ENCODE measurements around the gene RNF183.
"Not testable (repeated sequence)": the region's sequence is repeated elsewhere in the genome, so short reads cannot be mapped to it uniquely, and the experiment has no call there.

Gene RNF183

GRCh38 chr9:113316030-113316429 lies 12.9 kb upstream of the RNF183 start:
- no peak for DNase-seq (ENCODE audit: low spot score)

DNA sequence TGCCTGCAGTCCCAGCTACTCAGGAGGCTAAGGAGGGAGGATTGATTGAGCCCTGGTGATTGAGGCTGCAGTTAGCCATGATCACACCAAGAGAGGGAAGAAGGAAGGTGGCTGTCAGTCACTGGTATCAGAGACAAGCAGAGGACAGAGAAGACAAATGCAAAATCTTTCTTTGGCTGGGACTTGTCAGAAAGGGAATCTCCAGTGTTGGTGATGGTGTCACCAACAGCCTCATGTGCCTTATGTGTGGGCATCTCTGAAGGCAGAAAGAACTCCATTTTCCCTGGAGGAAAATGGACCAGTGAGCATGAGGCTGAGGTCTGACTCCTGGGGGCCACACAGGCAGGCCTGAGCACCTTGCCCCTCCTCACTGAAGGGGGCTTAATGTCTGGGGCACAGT lies 12.1 kb upstream of the RNF183 start:
- no peak for DNase-seq (ENCODE audit: low spot score)

DNA sequence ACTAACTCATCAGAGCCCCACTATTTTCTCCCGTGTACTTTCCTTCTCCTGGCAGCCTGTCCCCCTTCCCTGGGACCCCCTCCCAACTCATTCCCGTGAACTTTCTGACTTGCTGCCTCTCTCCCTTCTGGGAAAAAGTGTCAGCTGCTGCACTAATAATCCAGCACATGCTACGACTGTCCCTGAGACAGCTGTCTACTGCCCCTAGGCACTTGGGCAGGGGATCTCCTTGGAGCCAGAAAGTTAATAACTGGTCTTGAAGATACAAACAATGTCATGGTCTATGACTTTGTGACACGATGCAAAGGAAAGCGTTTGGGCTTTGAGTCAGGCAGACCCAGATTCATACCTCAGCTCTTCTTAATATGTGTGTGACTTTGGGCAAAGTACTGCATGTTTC lies 10.1 kb upstream of the RNF183 start:
- DNase-seq (ENCODE audit: low spot score): no peak

- no peak for DNase-seq (ENCODE audit: low spot score)
These were observed 8.8 kb upstream of the RNF183 start for GRCh38 chr9:113311961-113312360.

DNA sequence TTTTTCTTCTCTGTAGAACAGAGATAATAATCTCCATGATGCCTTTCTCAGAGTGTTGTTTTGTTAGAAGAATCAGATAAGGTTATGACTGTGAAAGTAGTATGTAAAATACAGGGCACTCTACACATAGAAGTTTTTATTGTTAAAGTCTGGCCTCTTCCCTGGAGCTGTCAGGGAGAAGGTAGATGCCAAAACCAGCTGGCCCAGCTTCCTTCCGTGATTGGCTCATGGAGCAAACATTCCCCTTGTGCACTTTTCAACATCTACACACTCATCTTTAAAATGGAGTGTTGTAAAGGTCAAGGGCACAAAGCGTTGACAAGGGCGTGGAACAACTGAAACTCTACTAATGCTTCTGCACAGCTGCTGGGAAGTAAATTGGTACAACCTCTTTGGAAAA lies 7.4 kb upstream of the RNF183 start:
- DNase-seq (ENCODE audit: low spot score): peak; percentile 16

DNA sequence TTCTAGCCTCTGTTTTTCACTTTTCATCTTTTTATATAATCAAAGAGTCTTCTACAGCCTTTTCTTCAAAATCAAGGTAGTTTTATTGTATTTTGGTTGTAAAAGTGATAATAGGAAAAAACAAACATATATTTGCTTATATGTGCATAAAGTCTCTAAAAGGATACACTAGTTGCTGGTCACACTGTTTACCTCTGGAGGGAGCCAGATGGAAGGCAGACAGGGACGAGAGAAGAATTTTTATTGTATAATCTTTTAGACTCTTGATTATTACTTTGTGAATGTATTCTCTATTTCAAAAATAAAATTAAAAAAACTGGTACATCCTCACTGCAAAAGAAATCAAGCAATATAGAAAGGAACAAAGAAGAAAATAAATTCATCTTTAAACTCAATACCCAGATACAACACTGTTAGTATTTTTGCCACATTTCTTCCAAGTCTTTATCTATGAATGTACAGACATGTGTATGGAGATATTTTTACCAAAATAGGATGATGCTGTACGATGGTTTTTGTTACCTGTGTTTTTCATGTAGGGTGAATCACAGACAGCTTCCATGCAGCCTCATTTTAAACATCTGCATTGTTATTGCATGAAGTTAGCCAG lies 6.1 kb upstream of the RNF183 start:
- DNase-seq (ENCODE audit: low spot score): peak; percentile 78

GRCh38 chr9:113307396-113307975 lies 4.3 kb upstream of the RNF183 start:
- no peak for DNase-seq (ENCODE audit: low spot score)

GRCh38 chr9:113306566-113306965 lies 3.4 kb upstream of the RNF183 start:
- DNase-seq (ENCODE audit: low spot score): no peak

DNA sequence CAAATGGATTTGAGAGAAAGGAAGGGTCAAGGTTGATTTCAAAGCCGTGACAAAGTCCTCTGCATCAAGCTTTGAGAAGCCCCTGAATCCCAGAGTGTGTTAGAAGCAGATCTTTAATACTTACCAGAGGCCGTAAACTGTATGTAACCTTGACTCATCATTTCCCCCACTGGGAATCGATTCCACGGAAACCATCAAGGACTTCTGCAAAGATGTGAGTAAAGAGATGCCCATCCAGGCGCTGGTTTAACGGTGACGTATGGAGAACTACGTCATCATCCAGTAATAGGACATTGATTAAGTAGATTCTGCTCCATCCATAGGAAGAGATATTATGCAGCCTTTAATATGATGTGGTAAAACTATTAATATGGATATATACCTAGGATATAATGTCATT lies 1.6 kb downstream of the RNF183 start:
- DNase-seq (ENCODE audit: low spot score): no peak

DNA sequence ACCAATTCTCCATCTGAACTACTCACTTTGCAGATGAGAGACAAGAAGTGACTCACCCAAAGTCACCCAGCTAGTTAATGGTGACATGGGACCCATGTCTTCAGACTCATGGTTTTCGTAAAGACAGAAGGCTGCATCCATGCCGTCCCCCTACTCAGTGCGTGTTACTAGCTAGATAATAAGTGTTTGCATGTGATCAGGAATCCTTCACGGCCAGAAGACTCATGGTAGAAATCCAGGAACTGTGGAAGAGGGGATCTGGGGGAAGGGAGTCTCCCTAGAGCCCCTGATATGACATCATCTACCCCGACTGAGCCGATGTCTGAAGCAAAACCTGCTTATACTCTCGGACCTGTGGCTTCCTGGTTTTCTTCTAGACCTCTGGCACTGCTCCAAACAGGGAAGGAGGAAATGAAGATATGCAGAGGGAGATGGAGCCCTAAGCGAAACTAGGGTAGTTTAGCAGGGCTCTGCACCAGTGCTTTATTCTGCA lies 3.3 kb downstream of the RNF183 start:
- DNase-seq (ENCODE audit: low spot score): no peak

GRCh38 chr9:113298924-113299770 lies 4.0 kb downstream of the RNF183 start:
- DNase-seq (ENCODE audit: low spot score): no peak

GRCh38 chr9:113298311-113298710 lies 4.9 kb downstream of the RNF183 start:
- no peak for DNase-seq (ENCODE audit: low spot score)

GRCh38 chr9:113296796-113297558 lies 6.2 kb downstream of the RNF183 start:
- DNase-seq (ENCODE audit: low spot score): no peak

GRCh38 chr9:113296247-113296646 lies 6.9 kb downstream of the RNF183 start:
- DNase-seq (ENCODE audit: low spot score): not testable (repeated sequence)

GRCh38 chr9:113293285-113293878 lies 9.8 kb downstream of the RNF183 start:
- DNase-seq (ENCODE audit: low spot score): peak; percentile 48

GRCh38 chr9:113290052-113290607 lies 13.0 kb downstream of the RNF183 start:
- DNase-seq (ENCODE audit: low spot score): no peak

- no peak for DNase-seq (ENCODE audit: low spot score)
These were observed 14.1 kb downstream of the RNF183 start for GRCh38 chr9:113289091-113289490.

DNA sequence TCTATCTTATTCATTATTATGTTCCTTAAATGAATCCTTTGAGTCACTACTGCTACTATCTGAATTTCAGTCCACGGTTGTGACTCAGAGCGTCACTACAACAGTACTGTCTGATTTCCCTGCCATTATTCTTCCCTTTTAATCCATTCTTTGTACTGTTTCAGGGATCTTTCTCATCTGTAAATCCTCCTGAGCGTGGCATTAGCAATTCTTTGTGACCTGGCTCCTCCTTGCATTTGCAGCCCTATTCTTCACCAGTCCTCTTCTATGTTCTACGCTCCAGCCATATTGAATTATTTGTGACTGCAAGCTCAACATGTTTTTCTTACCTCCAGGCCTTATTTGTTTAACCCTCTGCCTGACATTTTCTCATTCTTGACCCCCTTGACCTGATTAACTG lies 21.8 kb downstream of the RNF183 start:
- no peak for DNase-seq (ENCODE audit: low spot score)

GRCh38 chr9:113278840-113279239 lies 24.3 kb downstream of the RNF183 start:
- no peak for DNase-seq (ENCODE audit: low spot score)

- DNase-seq (ENCODE audit: low spot score): peak; percentile 97
These were observed 27.7 kb downstream of the RNF183 start, which contains the start of the genes CDC26 and PRPF4 for GRCh38 chr9:113275157-113276131. TSS of gene CDC26 (minus strand) at chr9:113275572. CDS start at chr9:113272507, 3,065 bp downstream. TSS of gene PRPF4 (plus strand) at chr9:113275658. CDS start at chr9:113275744, 86 bp downstream.

All from GM03348 (cell line).